ENCODE data around the gene ORC3.
A peak's percentile ranks its signal among the peaks of the same experiment; 100 is the strongest.
"Not testable (repeated sequence)": the region's sequence is repeated elsewhere in the genome, so short reads cannot be mapped to it uniquely, and the experiment has no call there.

The ORC3 gene

DNA sequence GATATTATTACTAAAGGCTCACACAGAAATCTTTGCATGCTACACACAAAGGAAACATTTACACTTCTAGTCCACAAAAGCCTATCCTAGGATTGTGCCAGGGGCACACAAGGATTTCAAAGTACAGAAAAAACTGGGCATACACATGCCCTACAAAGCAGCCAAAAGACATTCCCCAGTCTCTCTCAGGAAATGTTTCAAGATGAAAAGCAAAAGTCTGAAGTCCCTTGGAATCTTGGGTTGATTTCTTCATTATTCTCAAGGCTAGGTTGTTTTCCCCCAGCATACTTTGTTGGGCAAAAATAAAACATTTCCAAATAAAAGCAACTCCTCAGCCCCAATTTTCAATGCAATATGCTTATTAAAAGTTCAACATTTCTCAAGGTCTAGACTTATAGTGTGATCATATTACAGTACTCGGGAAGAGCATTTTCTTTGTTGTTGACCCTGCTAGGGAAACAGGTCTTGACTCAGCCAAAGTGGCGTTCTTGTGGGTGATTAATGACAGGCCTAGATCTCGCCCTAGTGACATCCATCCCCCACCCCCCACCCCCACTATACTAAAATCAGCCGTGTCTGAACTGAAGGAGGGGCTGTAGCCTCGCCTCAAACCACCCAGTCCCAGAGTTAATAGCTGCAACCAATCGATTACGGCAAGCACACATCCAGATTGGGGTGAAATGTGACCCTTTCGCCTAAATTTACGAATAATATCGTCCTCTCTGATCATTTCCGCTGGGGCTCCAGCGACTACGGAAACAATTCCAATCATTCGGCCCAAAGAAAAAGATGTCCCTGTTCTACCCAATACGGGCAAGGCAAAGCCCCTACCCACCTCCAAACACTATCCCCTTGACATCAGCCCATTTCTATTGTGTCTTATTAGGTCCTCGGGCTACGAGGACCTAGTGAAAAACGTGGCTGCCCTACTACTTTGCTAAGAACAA lies 110.7 kb downstream of the ORC3 start:
- DNase-seq, result no peak

DNA sequence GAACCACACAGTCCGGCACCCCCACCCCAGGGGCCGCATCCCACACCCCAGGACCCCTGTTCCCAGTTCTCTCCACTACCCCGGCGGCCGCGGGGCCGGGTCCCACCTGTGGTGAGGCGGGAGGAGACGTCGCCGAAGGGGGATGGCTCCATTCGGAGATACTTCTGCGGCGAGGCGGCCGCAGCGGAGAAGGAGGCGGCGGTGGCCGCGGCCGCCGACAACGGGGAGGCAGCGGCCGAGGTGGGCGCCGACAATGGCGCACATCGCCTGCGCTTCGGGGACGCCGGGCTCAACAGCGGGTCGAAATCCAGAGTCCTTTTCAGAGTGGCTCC lies 111.4 kb downstream of the ORC3 start:
- DNase-seq, result no peak

DNA sequence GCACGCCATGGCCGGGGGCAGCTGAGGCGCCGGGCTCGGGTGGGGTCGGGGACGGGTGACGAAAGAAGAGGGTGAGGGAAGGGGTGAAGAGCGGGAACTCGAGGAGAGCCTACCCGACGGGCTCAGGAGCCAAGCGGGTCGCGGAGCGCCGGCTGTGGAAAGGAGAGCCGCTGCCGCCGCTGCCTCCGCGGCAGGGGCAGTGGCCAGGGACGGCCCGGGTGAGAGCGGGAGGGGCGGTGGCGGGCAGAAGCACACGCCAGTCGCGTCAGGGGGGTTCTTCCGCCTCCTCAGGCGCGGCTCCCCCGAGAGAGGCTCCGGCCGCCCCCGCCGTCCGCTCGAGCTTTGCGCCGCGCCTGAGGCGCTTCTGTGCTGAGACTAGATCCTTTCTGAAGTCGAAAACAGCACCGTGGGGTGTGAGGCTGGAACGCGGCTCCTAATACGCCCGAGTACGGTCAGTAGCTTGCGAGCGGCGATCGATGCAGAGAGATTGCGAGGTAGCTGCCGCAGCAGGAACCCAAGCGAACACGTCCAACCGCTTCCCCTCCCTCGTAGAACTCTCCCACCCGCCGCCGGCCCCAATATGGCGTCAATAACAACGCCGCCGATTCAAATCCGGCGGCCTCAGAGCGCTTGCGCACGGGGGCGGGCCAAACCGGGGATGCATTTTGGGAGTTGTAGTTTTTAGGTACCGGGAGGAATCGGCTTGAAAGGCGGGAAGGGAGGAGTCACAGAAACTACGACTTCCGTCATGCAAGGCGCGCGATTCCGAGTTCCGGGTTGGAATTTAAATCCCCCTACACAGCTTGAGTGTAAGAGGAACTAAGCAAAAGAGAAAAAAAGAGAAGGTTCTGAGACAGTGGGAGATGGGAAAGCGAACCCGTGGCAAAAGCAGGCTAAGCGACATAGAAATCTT lies 112.0 kb downstream of the ORC3 start, which contains the start of gene AKIRIN2:
TSS of gene AKIRIN2 (minus strand) at position 558 of the 913 bp plus-strand sequence. CDS start at position 9, 549 bp downstream.
- peak; percentile 94 for DNase-seq

- DNase-seq, result no peak
Observed at GRCh38 chr6:87702589-87702945, 112.6 kb downstream of the ORC3 start.

DNA sequence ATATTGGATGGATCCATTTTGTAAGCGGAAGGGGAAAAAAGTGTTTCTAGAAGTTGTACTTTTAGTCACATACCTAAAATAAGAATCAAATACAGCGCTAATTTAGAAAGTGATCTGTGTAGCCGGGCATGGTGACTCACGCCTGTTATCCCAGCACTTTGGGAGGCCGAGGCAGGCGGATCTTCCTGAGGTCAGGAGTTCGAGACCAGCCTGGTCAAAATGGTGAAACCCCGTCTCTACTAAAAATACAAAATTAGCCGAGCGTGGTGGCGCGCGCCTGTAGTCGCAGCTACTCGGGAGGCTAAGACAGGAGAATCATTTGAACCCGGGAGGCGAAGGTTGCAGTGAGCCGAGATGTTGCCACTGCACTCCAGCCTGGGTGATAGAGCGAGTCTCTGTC lies 113.1 kb downstream of the ORC3 start:
- not testable (repeated sequence) for DNase-seq

GRCh38 chr6:87705070-87705691 lies 115.2 kb downstream of the ORC3 start:
- DNase-seq, result no peak

- no peak for DNase-seq
Observed at GRCh38 chr6:87706187-87706966, 116.4 kb downstream of the ORC3 start.

DNA sequence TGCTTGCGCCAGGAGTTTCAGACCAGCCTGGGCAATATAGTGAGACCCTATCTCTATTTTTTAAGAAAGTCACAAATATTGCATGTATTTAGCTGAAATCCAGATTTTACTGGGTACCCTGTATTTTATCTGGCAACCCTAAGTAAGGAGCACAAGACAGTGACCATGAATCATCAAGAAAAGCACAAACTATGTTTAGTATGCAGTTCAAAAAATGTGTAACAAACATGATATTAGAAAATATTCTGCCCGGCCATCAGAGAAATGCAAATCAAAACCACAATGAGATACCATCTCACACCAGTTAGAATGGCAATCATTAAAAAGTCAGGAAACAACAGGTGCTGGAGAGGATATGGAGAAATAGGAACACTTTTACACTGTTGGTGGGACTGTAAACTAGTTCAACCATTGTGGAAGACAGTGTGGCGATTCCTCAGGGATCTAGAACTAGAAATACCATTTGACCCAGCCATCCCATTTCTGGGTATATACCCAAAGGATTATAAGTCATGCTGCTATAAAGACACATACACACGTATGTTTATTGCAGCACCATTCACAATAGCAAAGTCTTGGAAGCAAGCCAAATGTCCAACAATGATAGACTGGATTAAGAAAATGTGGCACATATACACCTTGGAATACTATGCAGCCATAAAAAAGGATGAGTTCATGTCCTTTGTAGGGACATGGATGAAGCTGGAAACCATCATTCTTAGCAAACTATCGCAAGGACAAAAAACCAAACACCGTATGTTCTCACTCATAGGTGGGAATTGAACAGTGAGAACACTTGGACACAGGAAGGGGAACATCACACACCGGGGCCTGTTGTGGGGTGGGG lies 118.9 kb downstream of the ORC3 start:
- DNase-seq, result not testable (repeated sequence)

GRCh38 chr6:87710090-87710489 lies 120.2 kb downstream of the ORC3 start:
- no peak for DNase-seq

- not testable (repeated sequence) for DNase-seq
Observed at GRCh38 chr6:87712713-87713112, 122.8 kb downstream of the ORC3 start.

DNA sequence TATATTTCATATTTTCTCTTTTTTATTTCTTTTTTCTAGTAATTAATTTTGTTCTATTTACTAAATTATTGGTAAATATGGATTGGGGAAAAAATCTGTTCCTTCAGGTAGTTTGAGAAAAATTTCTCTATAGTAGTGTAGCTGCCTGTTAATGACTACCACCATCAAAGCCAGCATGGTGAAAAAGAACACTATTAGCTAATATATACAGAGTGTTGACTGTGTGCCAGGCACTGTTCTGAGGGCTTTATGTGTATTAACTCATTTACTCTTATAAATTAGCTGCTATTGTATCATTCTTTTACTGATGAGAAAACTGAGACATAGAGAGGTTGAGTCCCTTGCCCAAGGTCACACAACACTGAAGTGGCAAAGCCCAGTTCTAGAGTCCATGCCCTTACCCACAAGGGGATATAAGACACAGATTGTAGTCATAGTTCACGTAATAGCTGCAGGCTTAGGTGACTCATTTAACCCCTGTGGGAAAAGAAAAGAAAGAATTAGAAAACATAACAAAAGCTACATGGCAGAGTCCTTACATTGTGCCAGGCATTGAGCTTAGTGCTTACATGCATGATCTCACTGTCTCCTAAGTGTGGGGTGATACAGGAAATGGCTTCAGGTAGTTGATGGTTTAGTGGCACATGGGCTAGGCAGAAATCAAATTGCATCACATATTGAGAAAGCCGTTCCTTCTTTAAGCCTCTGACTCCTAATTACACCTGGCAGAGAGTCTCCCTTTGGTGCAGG lies 124.3 kb downstream of the ORC3 start:
- DNase-seq, result no peak
